NCI-H526 (cell line): Measurements from ENCODE around the gene RAB5B.
"Not testable (repeated sequence)": the region's sequence is repeated elsewhere in the genome, so short reads cannot be mapped to it uniquely, and the experiment has no call there.

Source experiments
- DNase-seq, 2 experiments: peaks; one replicate each; lab custom pipeline; 2025; lab: John Stamatoyannopoulos, UW

RAB5B gene

DNA sequence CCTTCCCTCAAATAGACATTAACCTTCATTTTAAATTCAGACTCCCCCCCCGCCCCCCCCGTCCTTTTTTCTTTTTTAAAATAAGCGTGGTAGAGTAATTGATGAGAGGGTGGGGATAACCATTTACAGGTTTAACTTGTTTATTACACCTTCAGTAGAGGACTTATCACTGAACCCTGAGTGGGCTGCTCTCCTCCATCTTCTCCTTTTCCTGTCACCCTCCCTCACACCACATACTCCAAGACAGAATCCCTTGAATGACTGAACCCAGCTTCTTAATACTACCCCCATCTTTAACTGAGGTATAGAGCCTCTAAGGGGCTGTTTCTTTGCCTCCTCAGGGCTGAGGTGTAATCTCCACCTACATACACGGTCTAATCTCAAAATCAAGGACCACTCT is 43.3 kb downstream of the RAB5B start:
- no peak for DNase-seq

DNA sequence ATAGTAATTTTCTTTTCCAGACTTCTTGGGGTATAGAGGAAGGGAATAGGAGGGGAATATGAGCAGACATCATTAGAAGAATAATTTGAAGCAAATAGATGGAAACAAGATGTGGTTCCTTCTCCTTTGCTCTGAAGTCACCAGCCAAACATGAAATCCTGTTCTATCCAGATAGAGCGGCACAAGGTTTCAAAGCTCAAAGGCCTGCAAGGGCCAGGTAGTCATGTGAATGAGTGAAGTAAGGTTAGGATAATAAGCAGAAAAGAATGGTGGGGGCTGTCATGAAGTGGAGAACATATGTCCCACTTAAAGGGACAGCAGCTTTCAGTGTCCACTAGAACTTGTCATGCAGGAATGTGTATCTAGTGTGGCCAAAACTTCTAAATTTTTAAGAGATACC is 44.5 kb downstream of the RAB5B start:
- no peak for DNase-seq

DNA sequence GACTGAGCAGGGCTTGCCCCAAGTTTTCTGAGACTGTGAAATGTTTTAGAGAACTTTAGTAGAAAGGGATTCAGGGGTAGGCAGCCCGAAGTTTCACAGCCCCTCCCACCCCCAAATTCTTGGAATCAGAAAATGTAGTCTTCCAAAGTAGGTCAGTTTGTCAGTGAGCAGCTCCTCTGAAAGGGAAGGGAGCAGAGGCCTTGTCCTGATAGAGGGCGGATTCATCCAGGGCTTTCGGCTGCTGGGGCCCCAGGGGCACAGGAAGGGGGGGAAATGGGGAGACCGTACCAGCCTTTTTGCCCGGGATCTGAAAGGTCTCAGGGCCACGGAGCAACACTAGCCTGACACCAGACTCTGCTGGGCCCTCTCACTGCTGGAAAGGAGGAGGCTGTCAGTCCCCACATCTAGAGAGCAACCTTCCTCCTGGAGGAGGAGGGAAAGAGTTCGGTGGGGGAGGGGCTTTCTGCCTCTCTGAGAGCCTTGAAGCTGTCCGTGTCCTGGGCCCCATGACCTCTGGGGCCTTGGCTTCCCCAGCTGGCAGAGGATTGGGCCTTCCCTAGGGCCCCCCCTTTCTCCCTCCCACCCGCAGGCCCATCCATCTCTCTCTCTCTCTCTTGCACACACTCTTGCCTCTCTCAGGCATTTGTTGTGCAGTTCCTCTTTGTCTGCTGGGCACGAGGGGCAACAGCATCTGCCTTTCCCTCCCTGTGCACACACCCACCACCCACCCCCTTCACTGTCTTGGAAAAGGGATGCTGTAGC is 46.7 kb downstream of the RAB5B start, which contains the start of gene IKZF4:
TSS of gene IKZF4 (plus strand) at position 621 of the 762 bp plus-strand sequence. CDS start 451 bp downstream, outside the sequence.
- DNase-seq = peak in 1 of 2 experiments; percentile 32

DNA sequence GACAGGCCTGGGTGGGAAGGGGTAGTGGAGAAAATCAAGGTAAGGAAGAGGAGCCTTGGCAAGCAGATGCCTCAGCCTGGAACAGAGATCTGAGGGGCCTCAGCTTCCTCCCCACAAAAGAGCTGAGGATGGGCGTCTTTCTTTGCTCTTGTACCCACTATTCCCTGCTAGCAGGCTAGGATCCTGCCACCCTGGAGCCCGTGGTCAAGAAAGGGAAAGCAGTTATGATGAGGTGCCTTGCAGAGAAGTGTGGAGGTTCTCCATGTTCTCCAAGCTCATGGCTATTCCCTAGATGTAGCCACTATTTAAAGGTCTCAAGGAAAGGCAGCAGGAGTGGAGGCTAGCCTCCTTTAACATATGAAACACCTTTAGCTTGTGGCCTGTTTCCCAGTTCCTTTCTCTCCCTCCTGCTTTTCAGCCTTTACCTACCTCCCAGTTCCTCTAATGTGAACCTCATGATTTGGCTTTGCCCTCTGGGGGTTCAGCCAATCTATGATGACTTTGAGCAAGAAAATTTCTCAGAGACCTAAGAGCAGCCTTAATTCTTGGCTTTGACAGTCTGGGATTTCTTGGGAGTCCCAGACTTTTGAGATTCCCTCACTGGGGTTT is 48.1 kb downstream of the RAB5B start:
- peak in 1 of 2 experiments; percentile 36 for DNase-seq

DNA sequence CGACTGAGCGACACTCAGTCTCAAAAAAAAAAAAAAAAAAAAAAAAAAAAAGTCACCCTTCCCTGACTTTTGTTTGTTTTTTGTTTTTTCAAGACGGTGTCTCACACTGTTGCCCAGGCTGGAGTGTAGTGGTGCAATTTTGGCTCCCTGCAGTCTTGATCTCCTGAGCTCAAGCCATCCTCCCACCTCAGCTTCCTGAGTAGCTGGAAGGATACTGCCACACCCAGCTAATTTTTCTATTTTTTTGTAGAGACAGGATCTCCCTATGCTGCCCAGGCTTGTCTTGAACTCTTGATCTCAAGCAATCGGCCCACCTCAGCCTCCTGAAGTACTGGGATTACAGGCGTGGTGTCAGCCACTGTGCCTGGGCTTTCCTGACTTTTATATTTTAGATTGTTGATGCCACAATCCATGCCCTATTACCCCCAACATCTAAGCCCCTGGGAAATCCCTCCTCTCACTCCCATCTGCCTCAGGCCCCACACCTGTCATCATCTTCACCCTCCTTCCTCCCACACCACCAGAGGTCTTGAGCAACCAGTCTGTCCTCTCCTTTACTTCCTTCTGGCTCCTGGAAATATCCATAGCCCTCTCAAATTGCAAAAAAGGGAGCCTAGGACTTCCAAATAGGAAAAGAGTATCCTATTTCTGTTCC is 54.8 kb downstream of the RAB5B start:
- DNase-seq = no peak

DNA sequence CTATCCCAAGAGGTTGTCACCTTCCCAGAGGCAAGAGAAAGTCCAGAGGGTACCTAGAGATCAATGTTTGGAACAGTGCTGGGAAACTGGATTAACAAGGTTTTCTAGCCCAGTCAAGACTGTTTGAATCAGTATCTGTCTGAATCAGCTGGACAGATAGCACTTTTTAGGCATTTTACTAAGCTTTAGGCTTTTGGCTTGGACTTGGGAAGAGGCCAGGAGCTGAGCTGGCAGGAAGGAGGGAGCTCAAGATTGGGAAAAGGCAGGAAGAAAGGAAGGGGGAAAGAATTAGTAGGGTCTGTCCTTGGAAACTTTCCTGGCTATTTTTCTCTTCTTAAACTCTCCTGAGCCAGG is 55.3 kb downstream of the RAB5B start:
- no peak for DNase-seq

DNA sequence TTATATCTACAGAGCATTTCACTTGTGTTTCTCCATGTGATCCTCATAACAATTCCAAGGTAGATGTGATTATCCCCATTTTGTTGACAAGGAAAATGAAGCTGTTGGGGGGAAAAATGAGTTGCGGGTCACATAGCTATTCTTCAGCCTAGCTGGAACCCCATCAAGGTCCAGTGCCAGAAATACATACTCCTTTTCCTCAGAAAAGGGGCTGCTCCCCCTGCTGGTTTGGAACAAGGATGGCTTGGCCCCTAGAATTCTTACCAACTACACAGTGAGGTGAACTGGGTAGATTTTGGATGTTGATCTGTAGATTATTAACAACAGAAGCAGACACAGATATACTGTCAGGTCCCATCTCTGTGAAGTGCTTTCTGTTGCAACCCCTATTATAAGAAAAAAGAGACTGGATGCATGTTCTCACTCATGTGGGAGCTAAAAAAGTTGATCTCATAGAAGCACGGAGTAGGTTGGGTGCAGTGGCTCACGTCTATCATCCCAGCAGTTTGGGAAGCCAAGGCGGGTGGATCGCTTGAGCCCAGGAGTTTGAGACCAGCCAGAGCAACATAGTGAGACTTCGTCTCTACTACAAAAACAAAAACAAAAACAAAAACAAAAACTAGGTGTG is 55.9 kb downstream of the RAB5B start:
- DNase-seq = peak; percentile 23 to 69

DNA sequence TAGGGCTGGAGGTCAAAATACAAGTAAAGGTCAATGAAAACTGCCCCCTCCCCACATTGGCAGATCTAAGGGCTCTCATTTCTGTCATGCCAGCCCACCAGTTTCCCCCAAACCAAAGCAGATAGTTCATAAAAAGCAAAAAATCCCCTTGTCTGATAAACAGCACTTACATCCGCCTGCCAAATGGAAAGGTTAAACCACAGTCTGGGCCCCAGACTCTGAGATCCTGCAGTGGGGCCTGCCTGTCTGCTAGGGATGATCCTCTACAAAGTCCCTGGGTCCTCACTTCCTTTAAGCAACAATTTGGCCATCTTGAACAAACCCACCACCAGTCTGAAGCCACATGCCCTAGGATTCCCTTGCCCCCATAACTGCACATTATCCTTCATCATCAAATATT is 58.1 kb downstream of the RAB5B start:
- DNase-seq = no peak

DNA sequence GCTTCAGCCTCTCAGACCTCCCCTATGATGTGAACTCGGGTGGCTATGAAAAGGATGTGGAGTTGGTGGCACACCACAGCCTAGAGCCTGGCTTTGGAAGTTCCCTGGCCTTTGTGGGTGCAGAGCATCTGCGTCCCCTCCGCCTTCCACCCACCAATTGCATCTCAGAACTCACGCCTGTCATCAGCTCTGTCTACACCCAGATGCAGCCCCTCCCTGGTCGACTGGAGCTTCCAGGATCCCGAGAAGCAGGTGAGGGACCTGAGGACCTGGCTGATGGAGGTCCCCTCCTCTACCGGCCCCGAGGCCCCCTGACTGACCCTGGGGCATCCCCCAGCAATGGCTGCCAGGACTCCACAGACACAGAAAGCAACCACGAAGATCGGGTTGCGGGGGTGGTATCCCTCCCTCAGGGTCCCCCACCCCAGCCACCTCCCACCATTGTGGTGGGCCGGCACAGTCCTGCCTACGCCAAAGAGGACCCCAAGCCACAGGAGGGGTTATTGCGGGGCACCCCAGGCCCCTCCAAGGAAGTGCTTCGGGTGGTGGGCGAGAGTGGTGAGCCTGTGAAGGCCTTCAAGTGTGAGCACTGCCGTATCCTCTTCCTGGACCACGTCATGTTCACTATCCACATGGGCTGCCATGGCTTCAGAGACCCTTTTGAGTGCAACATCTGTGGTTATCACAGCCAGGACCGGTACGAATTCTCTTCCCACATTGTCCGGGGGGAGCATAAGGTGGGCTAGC is 60.9 kb downstream of the RAB5B start:
- DNase-seq = no peak

DNA sequence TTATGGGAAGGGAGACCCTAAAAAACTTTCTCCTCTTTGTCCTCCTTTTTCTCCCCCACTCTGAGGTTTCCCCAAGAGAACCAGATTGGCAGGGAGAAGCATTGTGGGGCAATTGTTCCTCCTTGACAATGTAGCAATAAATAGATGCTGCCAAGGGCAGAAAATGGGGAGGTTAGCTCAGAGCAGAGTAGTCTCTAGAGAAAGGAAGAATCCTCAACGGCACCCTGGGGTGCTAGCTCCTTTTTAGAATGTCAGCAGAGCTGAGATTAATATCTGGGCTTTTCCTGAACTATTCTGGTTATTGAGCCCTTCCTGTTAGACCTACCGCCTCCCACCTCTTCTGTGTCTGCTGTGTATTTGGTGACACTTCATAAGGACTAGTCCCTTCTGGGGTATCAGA is 63.3 kb downstream of the RAB5B start:
- no peak for DNase-seq

DNA sequence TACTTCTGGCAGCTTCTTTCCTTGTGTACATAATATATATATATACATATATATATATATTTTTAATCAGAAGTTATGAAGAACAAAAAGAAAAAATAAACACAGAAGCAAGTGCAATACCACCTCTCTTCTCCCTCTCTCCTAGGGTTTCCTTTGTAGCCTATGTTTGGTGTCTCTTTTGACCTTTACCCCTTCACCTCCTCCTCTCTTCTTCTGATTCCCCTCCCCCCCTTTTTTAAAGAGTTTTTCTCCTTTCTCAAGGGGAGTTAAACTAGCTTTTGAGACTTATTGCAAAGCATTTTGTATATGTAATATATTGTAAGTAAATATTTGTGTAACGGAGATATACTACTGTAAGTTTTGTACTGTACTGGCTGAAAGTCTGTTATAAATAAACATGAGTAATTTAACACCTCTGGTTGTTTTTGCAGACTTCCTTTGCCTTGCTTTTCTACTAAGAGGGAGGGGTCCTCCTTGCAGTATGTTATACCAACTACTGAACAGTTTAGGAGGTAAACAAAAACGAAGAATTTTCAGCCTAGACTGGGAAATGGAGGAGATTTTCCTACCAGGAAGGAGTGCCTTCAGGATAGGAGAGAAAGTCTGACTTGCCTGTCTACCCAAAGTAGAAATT is 64.3 kb downstream of the RAB5B start:
- no peak for DNase-seq

DNA sequence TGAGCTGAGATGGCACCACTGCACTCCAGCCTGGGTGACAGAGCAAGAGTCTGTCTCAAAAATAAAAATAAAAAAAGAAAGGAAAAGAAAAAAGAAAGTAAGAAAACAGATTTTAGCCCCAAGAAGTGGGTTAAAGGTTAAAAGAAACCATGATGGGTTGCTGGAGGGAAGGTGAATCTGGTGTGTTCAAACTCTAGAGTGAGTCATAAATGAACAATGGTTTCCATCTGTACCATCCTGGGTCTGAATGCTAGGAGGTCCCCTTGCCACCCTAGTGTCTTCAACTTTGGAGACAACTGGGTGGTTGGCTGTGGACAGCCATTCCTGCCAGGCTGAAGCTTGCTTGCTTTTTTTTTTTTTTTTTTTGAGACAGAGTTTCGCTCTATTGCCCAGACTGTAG is 66.3 kb downstream of the RAB5B start:
- DNase-seq = no peak

DNA sequence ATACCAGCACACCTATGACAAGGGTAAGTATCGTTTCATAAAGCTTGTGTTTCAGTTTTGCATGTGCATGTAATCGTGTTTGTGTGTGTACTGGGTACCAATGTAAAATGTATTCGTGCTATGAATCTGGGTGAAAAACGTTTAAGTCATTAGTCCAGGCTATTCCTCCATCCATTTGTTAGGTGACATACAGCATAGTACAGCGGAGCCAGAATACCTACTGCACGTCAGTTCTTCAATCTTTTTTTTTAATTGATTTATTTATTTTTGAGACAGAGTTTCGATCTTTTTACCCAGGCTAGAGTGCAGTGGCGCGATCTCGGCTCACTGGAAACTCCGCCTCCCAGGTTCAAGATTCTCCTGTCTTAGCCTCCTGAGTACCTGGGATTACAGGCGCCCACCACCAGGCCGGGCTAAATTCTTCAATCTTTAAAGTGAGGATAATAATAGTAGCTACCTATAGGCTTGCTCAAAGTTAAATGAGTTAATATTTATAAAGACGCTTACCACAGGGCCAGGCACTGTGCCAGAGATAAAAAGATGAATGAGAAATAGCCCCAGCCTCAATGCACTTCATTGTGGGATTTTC is 67.2 kb downstream of the RAB5B start:
- peak in 1 of 2 experiments; percentile 50 for DNase-seq

DNA sequence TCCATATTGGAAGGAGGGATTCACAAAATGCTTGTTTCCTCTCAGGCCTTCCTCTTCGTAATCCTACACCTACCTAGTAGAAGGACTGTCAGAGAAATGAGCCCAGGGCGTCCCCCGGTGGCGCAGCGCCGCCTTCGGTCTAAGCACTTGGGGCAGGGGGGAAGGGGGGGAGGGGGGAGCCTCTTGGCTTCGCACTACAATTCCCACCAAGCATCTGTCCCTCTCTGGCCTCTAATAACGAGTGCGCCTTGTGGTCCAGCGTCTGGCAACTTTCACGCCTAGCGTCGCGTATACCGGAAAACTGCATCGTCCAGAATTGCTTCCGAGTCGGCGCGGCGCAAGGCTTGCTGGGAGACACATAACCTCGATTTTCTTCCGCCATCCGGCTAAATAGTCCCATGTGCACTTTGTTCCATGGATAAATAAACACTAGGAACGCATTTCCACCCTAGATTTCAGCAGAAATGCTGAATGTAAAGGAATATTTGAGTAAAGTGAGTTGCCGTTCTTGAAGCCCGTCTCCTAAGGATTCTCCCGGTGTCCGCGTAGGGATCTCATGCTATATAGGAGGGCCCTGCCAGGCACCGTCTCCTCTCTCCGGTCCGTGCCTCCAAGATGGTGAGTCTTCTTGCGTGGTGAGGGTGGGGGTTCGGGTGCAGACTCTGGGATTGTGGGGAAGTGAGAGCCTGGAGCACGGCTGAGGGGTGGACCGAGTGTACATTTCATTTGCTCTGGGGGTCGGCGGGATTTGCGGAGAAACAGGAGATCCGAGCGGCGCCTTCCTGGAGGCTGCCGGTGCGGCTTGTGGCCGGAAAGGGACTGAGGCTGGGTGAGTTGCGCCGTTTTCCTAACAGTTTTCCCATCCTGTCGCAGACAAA is 67.9 kb downstream of the RAB5B start, which contains the start of gene RPS26:
TSS of gene RPS26 (plus strand) at position 367 of the 878 bp plus-strand sequence. CDS start at position 616, 249 bp downstream.
- DNase-seq = peak; percentile 98 to 99

DNA sequence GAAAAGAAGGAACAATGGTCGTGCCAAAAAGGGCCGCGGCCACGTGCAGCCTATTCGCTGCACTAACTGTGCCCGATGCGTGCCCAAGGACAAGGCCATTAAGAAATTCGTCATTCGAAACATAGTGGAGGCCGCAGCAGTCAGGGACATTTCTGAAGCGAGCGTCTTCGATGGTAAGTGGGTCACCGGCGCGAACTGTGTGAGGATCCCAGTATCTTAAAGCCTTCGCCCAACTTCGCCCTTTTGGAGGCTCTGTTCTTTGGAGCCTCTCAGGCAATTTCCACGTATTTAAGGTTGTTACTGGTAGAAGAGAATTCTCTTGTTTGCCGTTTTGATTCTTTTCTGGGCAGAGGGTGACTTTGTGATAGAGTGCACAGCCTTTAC is 68.5 kb downstream of the RAB5B start:
- not testable (repeated sequence) for DNase-seq

DNA sequence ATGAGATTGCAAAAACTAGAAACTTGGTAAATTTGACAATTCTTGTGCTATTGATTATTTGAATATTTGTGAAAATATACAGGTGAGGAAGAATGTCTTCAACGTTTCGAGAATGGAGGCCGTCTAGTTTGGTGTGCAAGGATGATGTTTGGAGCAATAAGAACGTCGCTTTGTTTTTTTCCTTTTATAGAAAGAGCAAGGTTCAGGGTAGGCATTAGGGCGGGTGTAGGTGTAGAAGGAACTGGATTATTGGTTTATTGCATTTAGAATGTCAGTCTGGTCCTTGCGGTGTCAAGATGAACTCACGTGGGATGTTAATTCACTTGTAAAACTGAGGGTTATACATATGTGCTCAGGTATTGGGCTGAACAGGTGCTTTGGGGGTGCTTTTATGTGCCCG is 69.0 kb downstream of the RAB5B start:
- DNase-seq = no peak
